B cell (primary cell): ENCODE data around the gene TRAPPC2B.

ENCODE experiments used
- CTCF ChIP-seq: fragments of 200-600 bp; IDR thresholded peaks from one replicate; pipeline ENCODE4 v1.8.0; 2022; ENCODE audit warnings: antibody characterized with exemption, mild to moderate bottlenecking
- EZH2 ChIP-seq: IDR thresholded peaks from 2 replicates; pipeline ENCODE4 v1.6.1; 2012; ENCODE audit warnings: borderline replicate concordance, low read depth, mild to moderate bottlenecking, moderate library complexity, low read length; ENCODE audit not compliant: insufficient read depth, poor library complexity, severe bottlenecking

GRCh38 chr19:57314146-57314545, 49.2 kb upstream of the TRAPPC2B start:
- TF ChIP-seq CTCF (no peak), EZH2 (no peak)
